RWPE2 (cell line): ENCODE measurements around the gene GOLGA5.

ENCODE experiments used
- ATAC-seq: fragments of 200-7000 bp; cut with Tn5 transposase; 3 replicates; pipeline ENCODE4 v1.9.1; 2021; ENCODE audit warnings: low read depth
- DNase-seq: peaks from one replicate; pipeline ENCODE4 v3.0.0-alpha.2; 2020; ENCODE audit warnings: low spot score
- H3K27ac ChIP-seq: fragments of 450-650 bp; 2 replicates; pipeline ENCODE4 v1.5.1; 2017; ENCODE audit warnings: mild to moderate bottlenecking; ENCODE audit not compliant: poor library complexity, severe bottlenecking
- H3K27me3 ChIP-seq: fragments of 250-450 bp; sonication (Bioruptor Pico); 2 replicates; pipeline ENCODE4 v1.5.1; 2021; ENCODE audit warnings: mild to moderate bottlenecking, moderate library complexity; ENCODE audit not compliant: insufficient read depth, poor library complexity, severe bottlenecking
- H3K36me3 ChIP-seq: fragments of 250-450 bp; sonication (Bioruptor Pico); 2 replicates; pipeline ENCODE4 v1.5.1; 2020; ENCODE audit warnings: low read depth, mild to moderate bottlenecking, moderate library complexity
- H3K4me1 ChIP-seq: fragments of 250-450 bp; sonication (Bioruptor Pico); 2 replicates; pipeline ENCODE4 v1.5.1; 2021; ENCODE audit warnings: mild to moderate bottlenecking, moderate library complexity; ENCODE audit not compliant: insufficient read depth, poor library complexity, severe bottlenecking
- H3K4me3 ChIP-seq: fragments of 250-450 bp; sonication (Bioruptor Pico); 2 replicates; pipeline ENCODE4 v1.5.1; 2021; ENCODE audit warnings: mild to moderate bottlenecking, moderate library complexity; ENCODE audit not compliant: severe bottlenecking
- H3K9me3 ChIP-seq: fragments of 250-450 bp; sonication (Bioruptor Pico); 2 replicates; pipeline ENCODE4 v1.5.1; 2021; ENCODE audit warnings: mild to moderate bottlenecking, moderate library complexity; ENCODE audit not compliant: severe bottlenecking
- TF ChIP-seq, protein P1 (sequence below): fragments of 450-650 bp; IDR thresholded peaks from one replicate; pipeline ENCODE4 v1.5.1; 2017; ENCODE audit warnings: mild to moderate bottlenecking, moderate library complexity; ENCODE audit not compliant: poor library complexity, severe bottlenecking

Gene GOLGA5

DNA sequence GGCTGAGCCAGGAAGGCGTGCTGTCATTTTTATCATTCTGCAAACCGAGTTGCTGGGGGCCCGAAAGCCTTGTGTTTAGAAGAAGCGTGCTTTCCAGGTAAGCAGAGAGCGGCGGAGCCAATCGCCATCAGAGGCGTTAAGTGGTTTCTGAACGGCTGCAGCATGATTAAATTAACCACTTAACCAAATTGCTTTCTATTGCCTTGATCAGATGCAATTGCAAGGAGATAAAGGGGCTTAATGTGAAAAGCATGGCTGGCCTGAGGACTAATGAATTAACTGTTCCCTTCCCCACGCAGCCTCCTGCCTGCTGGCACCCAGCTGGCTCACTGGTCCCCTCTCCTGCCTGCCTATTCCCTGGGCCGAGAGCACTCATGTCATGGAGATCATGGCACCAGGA is 92.2 kb downstream of the GOLGA5 start:
- Histone ChIP-seq H3K9me3 (no peaks in the 10 kb centered on the region), H3K36me3 (no peaks in the 10 kb centered on the region), H3K27me3 (peaks cover 4% of the 10 kb centered on the region), H3K4me3 (no peak overlapping the region), H3K27ac (no peak overlapping the region), H3K4me1 (no peaks in the 10 kb centered on the region)
- TF ChIP-seq, protein P1, sequence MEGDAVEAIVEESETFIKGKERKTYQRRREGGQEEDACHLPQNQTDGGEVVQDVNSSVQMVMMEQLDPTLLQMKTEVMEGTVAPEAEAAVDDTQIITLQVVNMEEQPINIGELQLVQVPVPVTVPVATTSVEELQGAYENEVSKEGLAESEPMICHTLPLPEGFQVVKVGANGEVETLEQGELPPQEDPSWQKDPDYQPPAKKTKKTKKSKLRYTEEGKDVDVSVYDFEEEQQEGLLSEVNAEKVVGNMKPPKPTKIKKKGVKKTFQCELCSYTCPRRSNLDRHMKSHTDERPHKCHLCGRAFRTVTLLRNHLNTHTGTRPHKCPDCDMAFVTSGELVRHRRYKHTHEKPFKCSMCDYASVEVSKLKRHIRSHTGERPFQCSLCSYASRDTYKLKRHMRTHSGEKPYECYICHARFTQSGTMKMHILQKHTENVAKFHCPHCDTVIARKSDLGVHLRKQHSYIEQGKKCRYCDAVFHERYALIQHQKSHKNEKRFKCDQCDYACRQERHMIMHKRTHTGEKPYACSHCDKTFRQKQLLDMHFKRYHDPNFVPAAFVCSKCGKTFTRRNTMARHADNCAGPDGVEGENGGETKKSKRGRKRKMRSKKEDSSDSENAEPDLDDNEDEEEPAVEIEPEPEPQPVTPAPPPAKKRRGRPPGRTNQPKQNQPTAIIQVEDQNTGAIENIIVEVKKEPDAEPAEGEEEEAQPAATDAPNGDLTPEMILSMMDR: no peak
- ATAC-seq (no peak), DNase-seq (no peak)

DNA sequence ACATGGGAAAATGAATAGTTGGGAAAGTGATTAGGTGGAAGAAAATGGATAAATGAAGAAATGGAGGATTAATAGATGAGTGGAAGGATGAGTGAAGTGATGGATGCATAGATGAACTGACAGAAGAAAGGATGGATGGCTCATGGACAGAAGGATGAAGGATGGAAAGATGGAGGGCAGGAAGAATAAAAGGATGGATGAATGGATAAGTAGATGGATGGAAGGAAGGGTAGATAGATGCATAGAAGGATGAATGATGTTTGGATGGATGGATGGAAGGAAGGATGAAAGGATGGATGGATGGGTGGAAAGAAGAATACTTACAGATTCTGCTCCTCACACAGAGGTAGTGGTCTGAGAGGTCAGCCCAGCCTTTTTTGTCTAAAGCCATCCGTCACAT is 93.1 kb downstream of the GOLGA5 start:
- no peaks in the 10 kb centered on the region for H3K9me3 ChIP-seq
- TF ChIP-seq, protein P1: no peak
- H3K4me3 ChIP-seq: no peak overlapping the region
- DNase-seq: no peak
- no peaks in the 10 kb centered on the region for H3K36me3 ChIP-seq
- peaks cover 4% of the 10 kb centered on the region for H3K27me3 ChIP-seq
- ATAC-seq: no peak
- H3K27ac ChIP-seq: no peak overlapping the region
- H3K4me1 ChIP-seq: no peaks in the 10 kb centered on the region

- Histone ChIP-seq H3K9me3 (peaks cover 10% of the 10 kb centered on the region), H3K27ac (no peak overlapping the region), H3K36me3 (no peaks in the 10 kb centered on the region), H3K4me3 (no peak overlapping the region), H3K27me3 (peaks cover 4% of the 10 kb centered on the region), H3K4me1 (no peaks in the 10 kb centered on the region)
- DNase-seq: no peak
- TF ChIP-seq, protein P1: no peak
- ATAC-seq: no peak
These were observed 94.8 kb downstream of the GOLGA5 start for GRCh38 chr14:92888896-92889295.
